Endothelial cell of umbilical vein (primary cell): ENCODE data around the gene NTN4. TPM values are rescaled to one million over a fixed set of nuclear protein-coding genes. Genes with fewer than 3 reads are reported as not detected.

ENCODE experiments used
- BruUV-seq: library from RNA; stranded (reverse); fragments of 400-500 nt; replicated peaks from 2 replicates; lab custom pipeline; 2021; lab: Mats Ljungman, UMichigan
- CTCF ChIA-PET: fragments of 300-600, 350-600 bp; sonication (Branson Sonifier 250); formaldehyde crosslinking; loops from one replicate; lab custom pipeline; 2021; ENCODE audit warnings: antibody characterized with exemption, inconsistent platforms; lab: Charles Lee
- POLR2A ChIA-PET: fragments of 300-600, 350-600 bp; sonication (Branson Sonifier 250); formaldehyde crosslinking; loops from one replicate; lab custom pipeline; 2021; ENCODE audit warnings: antibody characterized with exemption, inconsistent platforms; lab: Charles Lee
- DNase-seq: peaks from one replicate; pipeline ENCODE4 v3.0.0-alpha.2; 2011; ENCODE audit warnings: low read depth, low spot score
- FAIRE-seq: peaks from 2 replicates; lab custom pipeline; 2011; peaks lifted over from hg19 to GRCh38; lab: Jason Lieb, UNC
- H2AFZ ChIP-seq: 2 replicates; pipeline ENCODE4 v1.6.0; 2012; ENCODE audit warnings: low read depth, low read length, control low read depth, inconsistent platforms
- H3K27ac ChIP-seq: 2 replicates; pipeline ENCODE4 v1.5.1; 2011; ENCODE audit warnings: low read depth, mild to moderate bottlenecking, control low read depth, low read length, moderate library complexity; ENCODE audit not compliant: insufficient read depth
- H3K27me3 ChIP-seq, 2 experiments: 2 replicates each; pipeline versions ENCODE4 v1.6.0 to v1.6.1; 2011; ENCODE audit warnings: low read length in 2 of 2, mixed read lengths in 1 of 2; ENCODE audit not compliant: control insufficient read depth in 2 of 2, insufficient read depth in 2 of 2
- H3K36me3 ChIP-seq, 2 experiments: 2 replicates in 1 of 2; 3 replicates in 1 of 2; pipeline ENCODE4 v1.5.1; 2011; ENCODE audit warnings: low read length in 2 of 2, mild to moderate bottlenecking in 1 of 2, moderate library complexity in 1 of 2; ENCODE audit not compliant: control insufficient read depth in 2 of 2, insufficient read depth in 2 of 2; ENCODE audit errors: extremely low read depth in 1 of 2
- H3K4me1 ChIP-seq: 3 replicates; pipeline ENCODE4 v1.5.1; 2011; ENCODE audit warnings: mild to moderate bottlenecking, low read length; ENCODE audit not compliant: control insufficient read depth, insufficient read depth; ENCODE audit errors: extremely low read depth
- H3K4me2 ChIP-seq: 2 replicates; pipeline ENCODE4 v1.6.1; 2011; ENCODE audit warnings: low read length, control low read depth, mixed read lengths; ENCODE audit not compliant: insufficient read depth
- H3K4me3 ChIP-seq, 3 experiments: fragments of 200-600 bp in 1 of 3; sonication (generic), shearing (Covaris generic) in 1 of 3; replicated peaks in 1 of 3; 2 replicates each; pipeline ENCODE4 v1.5.1; 2011 to 2016; ENCODE audit warnings: control low read depth in 3 of 3, low read length in 3 of 3, mild to moderate bottlenecking in 2 of 3, inconsistent platforms in 1 of 3, low read depth in 1 of 3, moderate library complexity in 1 of 3; ENCODE audit not compliant: insufficient read depth in 1 of 3
- H3K79me2 ChIP-seq: 2 replicates; pipeline ENCODE4 v1.6.0; 2012; ENCODE audit warnings: low read length, inconsistent platforms; ENCODE audit not compliant: control insufficient read depth, insufficient read depth
- H3K9ac ChIP-seq: replicated peaks from 2 replicates; pipeline ENCODE3; 2011; ENCODE audit warnings: low read length, control low read depth; ENCODE audit not compliant: insufficient read depth; ENCODE audit errors: extremely low read depth
- H3K9me1 ChIP-seq: replicated peaks from 3 replicates; pipeline ENCODE4 v1.6.0; 2011; ENCODE audit warnings: mild to moderate bottlenecking, low read length; ENCODE audit not compliant: control insufficient read depth, insufficient read depth; ENCODE audit errors: extremely low read depth
- H3K9me3 ChIP-seq: replicated peaks from 2 replicates; pipeline ENCODE4 v1.5.1; 2012; ENCODE audit warnings: low read length, inconsistent platforms; ENCODE audit not compliant: control insufficient read depth, insufficient read depth
- H4K20me1 ChIP-seq: replicated peaks from 2 replicates; pipeline ENCODE3; 2011; ENCODE audit warnings: mild to moderate bottlenecking, low read length; ENCODE audit not compliant: control insufficient read depth, insufficient read depth; ENCODE audit errors: extremely low read depth
- EZH2 ChIP-seq: IDR thresholded peaks from 2 replicates; pipeline ENCODE4 v1.6.1; 2012; ENCODE audit warnings: borderline replicate concordance, low read depth, mild to moderate bottlenecking, moderate library complexity, low read length, inconsistent platforms; ENCODE audit not compliant: severe bottlenecking
- FOS ChIP-seq: IDR thresholded peaks from 2 replicates; pipeline ENCODE4 v1.6.1; 2011; ENCODE audit warnings: mild to moderate bottlenecking, low read length, moderate library complexity, borderline replicate concordance; ENCODE audit not compliant: insufficient read depth
- GATA2 ChIP-seq: IDR thresholded peaks from 2 replicates; pipeline ENCODE4 v1.7.0; 2011; ENCODE audit warnings: low read depth, mild to moderate bottlenecking, moderate library complexity, mixed read lengths, low read length; ENCODE audit not compliant: insufficient read length, insufficient read depth
- JUN ChIP-seq: IDR thresholded peaks from 2 replicates; pipeline ENCODE4 v1.6.1; 2011; ENCODE audit warnings: borderline replicate concordance, low read depth; ENCODE audit not compliant: insufficient read length, insufficient read depth
- dilution Hi-C: fragments of 300-500 bp; cut with MboI; formaldehyde crosslinking; loops from one replicate; pipeline ENCODE4 v1.15.0; 2019; ENCODE audit warnings: low sequenced_read_pairs; ENCODE audit not compliant: extremely low pct_ligation_motif_present
- intact Hi-C: fragments of 100-400 bp; cut with micrococcal nuclease; formaldehyde crosslinking; loops from one replicate; pipeline ENCODE4 v1.10.0; 2022
- polyA plus RNA-seq, 4 experiments: library from polyadenylated mRNA; depleted of rRNA in 3 of 4; stranded (reverse) in 3 of 4; unstranded in 1 of 4; fragments of >200 nt; gene quantifications; 2 replicates each; pipeline versions ENCODE4 v1.2.1 to v1.2.3, GENCODE V29; 2011 to 2012; ENCODE audit warnings: missing spikeins in 1 of 4
- total RNA-seq: library from RNA; stranded (reverse); gene quantifications from 2 replicates; pipeline ENCODE4 v1.2.3, GENCODE V29; 2021
- TF ChIP-seq, protein P1 (sequence below): IDR thresholded peaks from 2 replicates; pipeline ENCODE4 v1.6.1; 2011; ENCODE audit not compliant: insufficient read depth, insufficient read length

The NTN4 gene
- total and polyA plus RNA-seq, 2 donors (not counting 3 experiments of a cell fraction or from before 2014, with no cell fraction given), result 120 to 317 TPM

DNA sequence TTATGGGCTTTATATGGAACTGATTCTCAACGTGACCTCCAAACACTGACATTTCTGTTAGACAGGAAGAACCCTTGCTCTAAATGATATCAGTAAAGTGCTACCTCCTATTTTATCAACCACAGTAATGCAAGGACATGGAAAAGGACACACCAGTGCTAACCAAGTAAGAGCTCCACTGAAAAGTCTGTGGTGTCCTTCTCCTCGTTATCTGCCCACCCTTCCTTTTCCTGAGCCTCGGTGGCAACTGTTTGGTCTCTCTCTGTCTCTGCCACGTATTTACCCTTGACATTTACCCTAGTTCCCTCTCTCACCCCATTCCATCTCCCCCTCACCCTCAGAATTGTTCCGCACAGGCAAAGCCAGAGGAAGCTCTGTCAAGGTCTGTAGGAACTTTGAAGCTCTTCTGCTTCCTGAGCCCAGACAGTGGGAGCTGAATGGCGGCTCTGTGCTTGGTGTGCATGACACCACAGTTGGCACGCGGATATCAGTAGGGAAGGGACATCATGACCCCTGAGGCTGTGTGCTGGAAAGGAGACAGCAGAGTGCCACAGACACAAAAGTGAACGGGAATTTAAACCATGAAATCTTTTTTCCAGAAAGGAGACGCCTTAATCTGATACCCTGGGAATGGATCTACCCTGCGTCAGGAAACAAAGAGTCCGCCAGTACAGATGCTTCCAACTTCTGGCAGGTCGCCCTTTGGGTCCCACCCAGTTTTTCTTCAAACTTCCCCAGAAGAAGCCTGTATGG, 50.8 kb downstream of the NTN4 start:
- H3K4me2 ChIP-seq, result no peak overlapping the region
- no peak overlapping the region for H3K4me3 ChIP-seq
- TF ChIP-seq, protein P1, sequence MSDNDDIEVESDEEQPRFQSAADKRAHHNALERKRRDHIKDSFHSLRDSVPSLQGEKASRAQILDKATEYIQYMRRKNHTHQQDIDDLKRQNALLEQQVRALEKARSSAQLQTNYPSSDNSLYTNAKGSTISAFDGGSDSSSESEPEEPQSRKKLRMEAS, result no peak
- TF ChIP-seq GATA2 (no peak), EZH2 (no peak), JUN (no peak), FOS (no peak)
- no peaks in the 10 kb centered on the region for H3K9me3 ChIP-seq
- intact Hi-C loops, result no loop called here
- H3K4me1 ChIP-seq, result peaks cover 5% of the 10 kb centered on the region
- H3K27ac ChIP-seq, result no peak overlapping the region
- H3K9ac ChIP-seq, result no peak overlapping the region
- H2AFZ ChIP-seq, result no peak overlapping the region
- H3K79me2 ChIP-seq, result no peaks in the 10 kb centered on the region
- no peaks in the 10 kb centered on the region for H3K9me1 ChIP-seq
- ChIA-PET POLR2A (interaction anchor here (0.6 kb wide), 1 partner anchor 18 kb away, joined by 4 read pairs; no protein-coding TSS in a partner anchor), CTCF (interaction anchor here (1.0 to 1.2 kb wide), 2 partner anchors 10 to 22 kb away, joined by 3 to 5 read pairs; no protein-coding TSS in a partner anchor)
- dilution Hi-C loops, result no loop called here
- no peaks in the 10 kb centered on the region for H4K20me1 ChIP-seq
- no peak for DNase-seq
- no peaks in the 10 kb centered on the region for H3K27me3 ChIP-seq
- FAIRE-seq, result no peak
- H3K36me3 ChIP-seq, result peaks cover 4 to 28% of the 10 kb centered on the region in 2 experiments
- no TSS peak for BruUV-seq
